Brain microvascular endothelial cell (primary cell): Measurements from ENCODE around the gene BTN3A1.

Experiments used
- DNase-seq: peaks from one replicate; pipeline ENCODE4 v3.0.0-alpha.2; 2020
- H3K27ac ChIP-seq: fragments of 250-450 bp; sonication (Bioruptor Pico); 2 replicates; pipeline ENCODE4 v1.5.1; 2020; ENCODE audit warnings: mild to moderate bottlenecking, moderate library complexity
- H3K27me3 ChIP-seq: fragments of 250-450 bp; sonication (Bioruptor Pico); replicated peaks from 2 replicates; pipeline ENCODE4 v1.5.1; 2020; ENCODE audit warnings: mild to moderate bottlenecking
- H3K36me3 ChIP-seq: fragments of 250-450 bp; sonication (Bioruptor Pico); replicated peaks from 2 replicates; pipeline ENCODE4 v1.5.1; 2020; ENCODE audit warnings: mild to moderate bottlenecking
- H3K4me3 ChIP-seq: 2 replicates; pipeline ENCODE4 v1.5.1; 2011; ENCODE audit warnings: low read depth, mild to moderate bottlenecking, control low read depth, low read length, moderate library complexity
- in situ Hi-C: cut with HindIII; loops from 2 replicates; pipeline ENCODE4 v1.10.0; 2017; ENCODE audit warnings: low sequenced_read_pairs, low pct_ligation_motif_present
- TF ChIP-seq, protein P1 (sequence below): IDR thresholded peaks from 2 replicates; pipeline ENCODE4 v1.5.1; 2011; ENCODE audit warnings: low read depth, mild to moderate bottlenecking, moderate library complexity, low read length, control low read depth, inconsistent platforms; ENCODE audit errors: missing control alignments

BTN3A1 gene

DNA sequence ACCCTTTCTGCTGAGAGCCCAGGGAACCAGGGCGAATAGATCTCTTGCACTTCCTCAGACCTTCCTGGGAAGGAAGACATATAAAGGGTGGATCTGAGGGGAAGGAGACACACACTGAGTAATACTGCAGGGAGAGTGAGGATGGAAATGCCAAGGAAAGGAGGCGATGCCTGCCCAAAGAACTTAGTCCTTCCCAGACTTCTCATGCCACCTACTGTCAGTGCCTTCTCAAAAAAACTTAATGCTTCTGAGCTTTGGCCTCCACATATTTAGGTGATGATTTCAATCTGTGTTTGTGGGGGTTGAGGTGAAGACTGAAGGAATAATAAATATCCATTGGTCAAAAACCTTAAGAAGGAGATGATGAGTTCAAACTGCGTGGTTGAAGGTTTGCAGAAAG, 9.7 kb downstream of the BTN3A1 start:
- no peak for DNase-seq
- Histone ChIP-seq H3K4me3 (no peak overlapping the region), H3K27ac (no peak overlapping the region), H3K27me3 (no peaks in the 10 kb centered on the region), H3K36me3 (peaks cover 10% of the 10 kb centered on the region)
- TF ChIP-seq, protein P1, sequence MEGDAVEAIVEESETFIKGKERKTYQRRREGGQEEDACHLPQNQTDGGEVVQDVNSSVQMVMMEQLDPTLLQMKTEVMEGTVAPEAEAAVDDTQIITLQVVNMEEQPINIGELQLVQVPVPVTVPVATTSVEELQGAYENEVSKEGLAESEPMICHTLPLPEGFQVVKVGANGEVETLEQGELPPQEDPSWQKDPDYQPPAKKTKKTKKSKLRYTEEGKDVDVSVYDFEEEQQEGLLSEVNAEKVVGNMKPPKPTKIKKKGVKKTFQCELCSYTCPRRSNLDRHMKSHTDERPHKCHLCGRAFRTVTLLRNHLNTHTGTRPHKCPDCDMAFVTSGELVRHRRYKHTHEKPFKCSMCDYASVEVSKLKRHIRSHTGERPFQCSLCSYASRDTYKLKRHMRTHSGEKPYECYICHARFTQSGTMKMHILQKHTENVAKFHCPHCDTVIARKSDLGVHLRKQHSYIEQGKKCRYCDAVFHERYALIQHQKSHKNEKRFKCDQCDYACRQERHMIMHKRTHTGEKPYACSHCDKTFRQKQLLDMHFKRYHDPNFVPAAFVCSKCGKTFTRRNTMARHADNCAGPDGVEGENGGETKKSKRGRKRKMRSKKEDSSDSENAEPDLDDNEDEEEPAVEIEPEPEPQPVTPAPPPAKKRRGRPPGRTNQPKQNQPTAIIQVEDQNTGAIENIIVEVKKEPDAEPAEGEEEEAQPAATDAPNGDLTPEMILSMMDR, result no peak
- in situ Hi-C loops, result no loop called here

DNA sequence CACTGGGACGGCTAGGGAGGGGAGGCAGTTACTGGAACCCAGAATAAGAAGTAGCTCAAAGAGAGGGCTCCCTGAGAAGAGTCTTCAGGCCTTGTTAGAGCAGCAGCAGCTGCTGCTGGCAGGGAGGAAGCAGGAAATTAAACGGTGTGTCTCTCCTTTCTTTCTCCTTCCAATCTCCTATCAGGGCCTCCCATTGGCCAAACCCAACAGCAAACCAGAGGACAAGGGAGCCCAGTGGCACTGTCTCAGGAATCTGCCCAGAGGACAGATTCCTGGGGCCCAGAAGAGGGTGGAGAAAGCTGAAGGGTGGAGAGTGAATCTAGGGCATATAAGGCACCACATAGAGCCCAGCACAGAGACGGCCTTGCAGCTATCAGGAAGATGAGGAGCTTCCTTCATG, 10.2 kb downstream of the BTN3A1 start:
- Histone ChIP-seq H3K27me3 (no peaks in the 10 kb centered on the region), H3K4me3 (no peak overlapping the region), H3K27ac (no peak overlapping the region), H3K36me3 (peaks cover 8% of the 10 kb centered on the region)
- TF ChIP-seq, protein P1, result no peak
- no peak for DNase-seq
- in situ Hi-C loops, result no loop called here

DNA sequence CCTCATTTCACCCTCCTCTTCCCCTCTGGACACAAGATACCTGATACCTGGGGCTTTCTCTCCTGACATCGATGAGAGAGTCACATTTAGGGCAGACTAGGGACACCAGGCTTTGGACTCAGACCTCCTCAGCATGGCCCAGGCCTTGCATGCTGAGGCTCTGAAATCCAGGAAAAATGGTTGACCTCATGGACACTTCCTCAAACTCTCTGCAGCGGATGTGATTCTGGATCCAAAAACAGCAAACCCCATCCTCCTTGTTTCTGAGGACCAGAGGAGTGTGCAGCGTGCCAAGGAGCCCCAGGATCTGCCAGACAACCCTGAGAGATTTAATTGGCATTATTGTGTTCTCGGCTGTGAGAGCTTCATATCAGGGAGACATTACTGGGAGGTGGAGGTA, 10.9 kb downstream of the BTN3A1 start:
- H3K27me3 ChIP-seq, result no peaks in the 10 kb centered on the region
- in situ Hi-C loops, result no loop called here
- TF ChIP-seq, protein P1, result no peak
- H3K36me3 ChIP-seq, result peaks cover under 1% of the 10 kb centered on the region
- H3K27ac ChIP-seq, result no peak overlapping the region
- DNase-seq, result no peak
- no peak overlapping the region for H3K4me3 ChIP-seq

DNA sequence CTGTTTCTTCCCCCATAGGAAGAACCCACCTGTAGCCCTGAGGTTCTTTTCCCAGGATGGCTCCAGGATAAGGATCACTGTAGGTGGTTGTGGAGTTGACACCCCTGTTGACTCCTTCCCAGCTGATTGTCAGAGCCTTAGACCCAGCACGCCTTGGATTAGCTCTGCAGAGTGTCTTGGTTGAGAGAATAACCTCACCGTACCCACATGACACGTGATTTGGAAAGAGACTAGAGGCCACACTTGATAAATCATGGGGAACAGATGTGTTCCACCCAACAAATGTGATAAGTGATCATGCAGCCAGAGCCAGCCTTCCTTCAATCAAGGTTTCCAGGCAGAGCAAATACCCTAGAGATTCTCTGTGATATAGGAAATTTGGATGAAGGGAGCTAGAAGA, 12.2 kb downstream of the BTN3A1 start:
- in situ Hi-C loops, result no loop called here
- no peak for DNase-seq
- no peak overlapping the region for H3K4me3 ChIP-seq
- H3K27ac ChIP-seq, result no peak overlapping the region
- no peaks in the 10 kb centered on the region for H3K36me3 ChIP-seq
- no peaks in the 10 kb centered on the region for H3K27me3 ChIP-seq
- TF ChIP-seq, protein P1, result no peak

DNA sequence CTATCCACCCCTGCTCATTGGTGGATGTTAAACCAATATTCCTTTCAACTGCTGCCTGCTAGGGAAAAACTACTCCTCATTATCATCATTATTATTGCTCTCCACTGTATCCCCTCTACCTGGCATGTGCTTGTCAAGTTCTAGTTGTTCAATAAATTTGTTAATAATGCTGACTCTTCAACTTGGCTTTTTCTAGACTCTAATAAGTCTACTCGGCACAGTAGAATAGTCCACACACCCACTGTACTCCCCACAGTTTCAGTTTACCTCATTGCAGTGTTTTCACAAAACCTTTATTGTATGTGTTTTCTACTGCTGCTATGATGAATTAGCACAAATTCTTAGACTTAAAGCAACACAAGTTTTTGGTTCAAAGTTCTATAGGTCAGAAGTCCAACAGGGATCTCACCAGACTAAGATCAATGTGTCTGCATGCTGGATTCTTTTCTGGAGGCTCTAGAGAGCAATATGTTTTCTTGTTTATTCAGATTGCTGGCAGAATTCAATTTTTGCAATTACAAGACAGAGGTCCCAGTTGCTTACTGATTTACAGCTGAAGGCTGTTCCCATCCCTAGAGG, 13.1 kb downstream of the BTN3A1 start:
- Histone ChIP-seq H3K27me3 (no peaks in the 10 kb centered on the region), H3K27ac (no peak overlapping the region), H3K36me3 (no peaks in the 10 kb centered on the region), H3K4me3 (no peak overlapping the region)
- TF ChIP-seq, protein P1, result no peak
- DNase-seq, result no peak
- in situ Hi-C loops, result no loop called here

DNA sequence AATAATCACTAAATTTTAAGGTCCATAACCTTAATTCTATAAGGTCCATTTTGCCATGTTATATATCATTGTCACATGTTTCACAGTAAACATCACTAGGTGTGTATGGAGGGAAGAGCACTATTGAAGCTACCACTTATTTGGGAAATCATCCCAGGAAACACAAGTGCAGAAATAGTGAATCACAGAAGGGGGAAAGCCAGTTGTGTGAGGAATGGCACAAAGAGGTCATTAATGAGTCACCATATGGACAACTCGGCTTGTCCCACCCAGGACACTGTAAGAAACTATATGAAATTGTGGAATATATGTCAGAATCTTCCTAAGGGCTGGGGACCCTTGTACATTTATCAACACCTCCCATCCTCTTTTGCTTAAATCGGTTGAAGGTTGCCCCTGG, 13.7 kb downstream of the BTN3A1 start:
- Histone ChIP-seq H3K4me3 (no peak overlapping the region), H3K27ac (no peak overlapping the region), H3K36me3 (no peaks in the 10 kb centered on the region), H3K27me3 (no peaks in the 10 kb centered on the region)
- TF ChIP-seq, protein P1, result no peak
- DNase-seq, result no peak
- in situ Hi-C loops, result no loop called here
